ENCODE data around the gene LIPT2.

DNA sequence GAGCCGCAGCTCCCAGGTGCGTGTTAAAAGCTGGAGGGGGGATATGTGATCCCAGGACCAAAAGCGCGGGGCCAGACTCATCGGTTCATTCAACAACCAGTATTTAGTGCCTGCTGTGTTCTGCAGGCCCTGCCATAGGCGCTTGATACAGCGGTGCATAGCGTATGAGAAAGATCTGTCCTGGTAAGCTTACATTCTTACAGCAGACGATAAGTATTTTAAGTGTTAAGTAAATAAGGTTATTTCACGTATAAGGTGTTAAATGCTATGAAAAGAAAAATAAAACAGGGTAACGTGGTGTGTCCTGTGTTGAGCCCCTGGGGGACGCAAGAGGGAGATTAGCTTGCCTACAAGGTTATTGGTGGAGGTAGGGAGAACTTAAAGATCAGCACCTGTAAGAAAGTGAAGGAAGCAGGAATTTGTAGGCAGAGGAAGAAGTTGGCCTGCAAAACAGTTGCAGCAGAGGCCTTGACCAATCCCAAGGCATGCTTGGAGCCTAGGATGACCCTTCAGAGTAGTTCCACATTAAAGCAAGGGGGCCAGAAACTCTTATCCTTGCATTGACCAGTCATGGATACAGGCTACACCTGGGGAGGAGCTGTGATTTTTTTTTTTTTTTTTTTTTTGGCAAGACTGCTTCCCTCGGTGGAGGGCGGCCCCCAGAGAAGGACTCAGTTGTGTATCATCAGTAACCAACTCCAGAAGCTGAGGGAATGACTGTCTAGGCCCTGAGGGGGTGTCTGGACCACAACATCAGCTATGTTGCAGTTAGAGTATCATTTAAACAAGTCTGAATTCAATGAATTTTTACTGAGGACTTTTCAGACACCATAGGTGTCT is 487 bp upstream of the LIPT2 start:
- TF ChIP-seq NFIC (IDR thresholded peaks at IDR 0.05) (no peak), CREB1 (IDR thresholded peaks at IDR 0.05; ENCODE audit: low read depth) (no peak), EGR1 (IDR thresholded peaks at IDR 0.05) (no peak), EP300 (IDR thresholded peaks at IDR 0.05; ENCODE audit: borderline replicate concordance) (no peak)
- TF ChIP-seq, protein P1, sequence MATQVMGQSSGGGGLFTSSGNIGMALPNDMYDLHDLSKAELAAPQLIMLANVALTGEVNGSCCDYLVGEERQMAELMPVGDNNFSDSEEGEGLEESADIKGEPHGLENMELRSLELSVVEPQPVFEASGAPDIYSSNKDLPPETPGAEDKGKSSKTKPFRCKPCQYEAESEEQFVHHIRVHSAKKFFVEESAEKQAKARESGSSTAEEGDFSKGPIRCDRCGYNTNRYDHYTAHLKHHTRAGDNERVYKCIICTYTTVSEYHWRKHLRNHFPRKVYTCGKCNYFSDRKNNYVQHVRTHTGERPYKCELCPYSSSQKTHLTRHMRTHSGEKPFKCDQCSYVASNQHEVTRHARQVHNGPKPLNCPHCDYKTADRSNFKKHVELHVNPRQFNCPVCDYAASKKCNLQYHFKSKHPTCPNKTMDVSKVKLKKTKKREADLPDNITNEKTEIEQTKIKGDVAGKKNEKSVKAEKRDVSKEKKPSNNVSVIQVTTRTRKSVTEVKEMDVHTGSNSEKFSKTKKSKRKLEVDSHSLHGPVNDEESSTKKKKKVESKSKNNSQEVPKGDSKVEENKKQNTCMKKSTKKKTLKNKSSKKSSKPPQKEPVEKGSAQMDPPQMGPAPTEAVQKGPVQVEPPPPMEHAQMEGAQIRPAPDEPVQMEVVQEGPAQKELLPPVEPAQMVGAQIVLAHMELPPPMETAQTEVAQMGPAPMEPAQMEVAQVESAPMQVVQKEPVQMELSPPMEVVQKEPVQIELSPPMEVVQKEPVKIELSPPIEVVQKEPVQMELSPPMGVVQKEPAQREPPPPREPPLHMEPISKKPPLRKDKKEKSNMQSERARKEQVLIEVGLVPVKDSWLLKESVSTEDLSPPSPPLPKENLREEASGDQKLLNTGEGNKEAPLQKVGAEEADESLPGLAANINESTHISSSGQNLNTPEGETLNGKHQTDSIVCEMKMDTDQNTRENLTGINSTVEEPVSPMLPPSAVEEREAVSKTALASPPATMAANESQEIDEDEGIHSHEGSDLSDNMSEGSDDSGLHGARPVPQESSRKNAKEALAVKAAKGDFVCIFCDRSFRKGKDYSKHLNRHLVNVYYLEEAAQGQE (IDR thresholded peaks at IDR 0.05; ENCODE audit: low read depth): no peak
- TF ChIP-seq, protein P2, sequence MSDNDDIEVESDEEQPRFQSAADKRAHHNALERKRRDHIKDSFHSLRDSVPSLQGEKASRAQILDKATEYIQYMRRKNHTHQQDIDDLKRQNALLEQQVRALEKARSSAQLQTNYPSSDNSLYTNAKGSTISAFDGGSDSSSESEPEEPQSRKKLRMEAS (IDR thresholded peaks at IDR 0.05): no peak; the same call in 1 of the 2 replicates

All from Ishikawa (cell line).